Measurements from ENCODE around the gene RAD51B.

Gene RAD51B

GRCh38 chr14:67908052-67908754, 88.6 kb downstream of the RAD51B start:
- no peak for DNase-seq

- no peak for DNase-seq
Measured at GRCh38 chr14:67911562-67911961, 92.0 kb downstream of the RAD51B start.

- DNase-seq, result no peak
Measured at GRCh38 chr14:67916430-67916829, 96.9 kb downstream of the RAD51B start.

GRCh38 chr14:67917006-67917405, 97.4 kb downstream of the RAD51B start:
- DNase-seq, result no peak

- DNase-seq, result no peak
Measured at GRCh38 chr14:67918838-67919237, 99.3 kb downstream of the RAD51B start.

GRCh38 chr14:67919259-67920032, 99.9 kb downstream of the RAD51B start:
- no peak for DNase-seq

- no peak for DNase-seq
Measured at GRCh38 chr14:67926821-67927220, 107.2 kb downstream of the RAD51B start.

GRCh38 chr14:67927244-67927643, 107.7 kb downstream of the RAD51B start:
- DNase-seq, result no peak

- DNase-seq, result no peak
Measured at GRCh38 chr14:67928375-67928774, 108.8 kb downstream of the RAD51B start.

GRCh38 chr14:67932708-67933246, 113.2 kb downstream of the RAD51B start:
- no peak for DNase-seq

- DNase-seq, result no peak
Measured at GRCh38 chr14:67933266-67933665, 113.7 kb downstream of the RAD51B start.

- DNase-seq, result peak; percentile 68
Measured at GRCh38 chr14:67934087-67934486, 114.5 kb downstream of the RAD51B start.

- no peak for DNase-seq
Measured at GRCh38 chr14:67934862-67935261, 115.3 kb downstream of the RAD51B start.

- DNase-seq, result no peak
Measured at GRCh38 chr14:67935371-67935770, 115.8 kb downstream of the RAD51B start.

GRCh38 chr14:67938071-67938470, 118.5 kb downstream of the RAD51B start:
- no peak for DNase-seq

- no peak for DNase-seq
Measured at GRCh38 chr14:67940486-67941455, 121.2 kb downstream of the RAD51B start.

- DNase-seq, result no peak
Measured at GRCh38 chr14:67941456-67942018, 122.0 kb downstream of the RAD51B start.

GRCh38 chr14:67942080-67942710, 122.6 kb downstream of the RAD51B start:
- DNase-seq, result no peak

GRCh38 chr14:67943947-67944346, 124.4 kb downstream of the RAD51B start:
- DNase-seq, result peak; percentile 48

GRCh38 chr14:67944605-67945004, 125.0 kb downstream of the RAD51B start:
- DNase-seq, result no peak

- DNase-seq, result no peak
Measured at GRCh38 chr14:67949771-67950170, 130.2 kb downstream of the RAD51B start.

- DNase-seq, result no peak
Measured at GRCh38 chr14:67950386-67950785, 130.8 kb downstream of the RAD51B start.
